H9 (cell line): ENCODE results near the gene FERMT2. TPM values are rescaled to one million over a fixed set of nuclear protein-coding genes. Genes with fewer than 3 reads are reported as not detected.

Experiments
- DNase-seq: peaks from one replicate; pipeline ENCODE4 v3.0.0-alpha.2; 2017
- H2AFZ ChIP-seq: one replicate; pipeline ENCODE4 v1.6.1; 2013; ENCODE audit warnings: mild to moderate bottlenecking, low read length, control low read depth, moderate library complexity
- H2AK5ac ChIP-seq: 2 replicates; pipeline ENCODE4 v1.6.1; 2013; ENCODE audit warnings: low read length, control low read depth, mixed read lengths; ENCODE audit not compliant: insufficient read length
- H2BK120ac ChIP-seq: one replicate; pipeline ENCODE4 v1.6.1; 2013; ENCODE audit warnings: low read depth, mild to moderate bottlenecking, low read length, control low read depth, inconsistent platforms; ENCODE audit not compliant: poor library complexity, severe bottlenecking
- H2BK12ac ChIP-seq: 2 replicates; pipeline ENCODE4 v1.6.1; 2013; ENCODE audit warnings: low read length, control low read depth, mixed read lengths, low read depth; ENCODE audit not compliant: insufficient read length
- H2BK15ac ChIP-seq: 2 replicates; pipeline ENCODE4 v1.6.1; 2013; ENCODE audit warnings: low read depth, low read length, control low read depth
- H2BK20ac ChIP-seq: one replicate; pipeline ENCODE4 v1.6.1; 2013; ENCODE audit warnings: low read depth, mild to moderate bottlenecking, low read length, control low read depth, inconsistent platforms; ENCODE audit not compliant: poor library complexity, severe bottlenecking
- H2BK5ac ChIP-seq: 2 replicates; pipeline ENCODE4 v1.6.1; 2013; ENCODE audit warnings: low read length, control low read depth, mixed read lengths; ENCODE audit not compliant: insufficient read length
- H3K14ac ChIP-seq: 2 replicates; pipeline ENCODE4 v1.6.1; 2013; ENCODE audit warnings: low read length, control low read depth; ENCODE audit not compliant: insufficient read depth
- H3K18ac ChIP-seq: 2 replicates; pipeline ENCODE4 v1.6.1; 2013; ENCODE audit warnings: low read depth, mild to moderate bottlenecking, mixed read lengths, low read length, control low read depth; ENCODE audit not compliant: insufficient read length
- H3K23ac ChIP-seq: 2 replicates; pipeline ENCODE4 v1.6.1; 2013; ENCODE audit warnings: low read length, control low read depth, mixed read lengths, low read depth; ENCODE audit not compliant: insufficient read length
- H3K23me2 ChIP-seq: 2 replicates; pipeline ENCODE4 v1.6.1; 2013; ENCODE audit warnings: low read depth, mild to moderate bottlenecking, mixed read lengths, low read length, control low read depth; ENCODE audit not compliant: insufficient read length, poor library complexity, severe bottlenecking
- H3K27ac ChIP-seq: 2 replicates; pipeline ENCODE4 v1.5.1; 2013; ENCODE audit warnings: low read length, control low read depth, mixed read lengths, low read depth; ENCODE audit not compliant: insufficient read length
- H3K27me3 ChIP-seq: 2 replicates; pipeline ENCODE4 v1.6.1; 2013; ENCODE audit warnings: low read length, control low read depth, inconsistent platforms; ENCODE audit not compliant: insufficient read depth
- H3K4ac ChIP-seq: 2 replicates; pipeline ENCODE4 v1.6.1; 2013; ENCODE audit warnings: low read depth, mild to moderate bottlenecking, control low read depth, inconsistent platforms, low read length, moderate library complexity
- H3K4me1 ChIP-seq: 2 replicates; pipeline ENCODE4 v1.6.1; 2013; ENCODE audit warnings: low read length, control low read depth, inconsistent platforms; ENCODE audit not compliant: insufficient read depth
- H3K4me2 ChIP-seq: 2 replicates; pipeline ENCODE4 v1.6.1; 2013; ENCODE audit warnings: low read length, control low read depth, mixed read lengths; ENCODE audit not compliant: insufficient read length, insufficient read depth
- H3K56ac ChIP-seq: 2 replicates; pipeline ENCODE4 v1.6.1; 2013; ENCODE audit warnings: low read depth, mild to moderate bottlenecking, mixed read lengths, low read length, control low read depth; ENCODE audit not compliant: insufficient read length
- H3K79me1 ChIP-seq: 2 replicates; pipeline ENCODE4 v1.6.1; 2013; ENCODE audit warnings: low read depth, mild to moderate bottlenecking, moderate library complexity, low read length, control low read depth, inconsistent platforms; ENCODE audit not compliant: insufficient read depth, poor library complexity, severe bottlenecking
- H3K79me2 ChIP-seq: 2 replicates; pipeline ENCODE4 v1.6.1; 2013; ENCODE audit warnings: low read length, control low read depth, inconsistent platforms; ENCODE audit not compliant: insufficient read depth
- H3K9ac ChIP-seq: 2 replicates; pipeline ENCODE4 v1.6.1; 2013; ENCODE audit warnings: low read length, control low read depth, mixed read lengths; ENCODE audit not compliant: insufficient read length; ENCODE audit errors: extremely low read depth
- H3K9me3 ChIP-seq: one replicate; pipeline ENCODE4 v1.6.1; 2013; ENCODE audit warnings: low read depth, low read length, inconsistent platforms; ENCODE audit not compliant: control insufficient read depth
- H3T11ph ChIP-seq: one replicate; pipeline ENCODE4 v1.6.1; 2013; ENCODE audit warnings: mild to moderate bottlenecking, low read length, control low read depth, inconsistent platforms
- H4K20me1 ChIP-seq: one replicate; pipeline ENCODE4 v1.6.1; 2013; ENCODE audit not compliant: control insufficient read depth, insufficient read length, insufficient read depth
- H4K5ac ChIP-seq: 2 replicates; pipeline ENCODE4 v1.6.1; 2013; ENCODE audit warnings: low read depth, mild to moderate bottlenecking, mixed read lengths, low read length, control low read depth; ENCODE audit not compliant: insufficient read length
- H4K8ac ChIP-seq: replicated peaks from 2 replicates; pipeline ENCODE4 v1.6.1; 2013; ENCODE audit warnings: low read length, control low read depth, mixed read lengths, low read depth; ENCODE audit not compliant: insufficient read length
- H4K91ac ChIP-seq: 2 replicates; pipeline ENCODE4 v1.6.1; 2013; ENCODE audit warnings: low read depth, mild to moderate bottlenecking, moderate library complexity, mixed read lengths, low read length, control low read depth; ENCODE audit not compliant: insufficient read length
- H3K27ac Mint-ChIP-seq, 3 experiments: 2 replicates in 2 of 3; 3 replicates in 1 of 3; pipeline ENCODE4 v1.8.0; 2020 to 2021; ENCODE audit warnings: mixed read lengths in 3 of 3, mild to moderate bottlenecking in 1 of 3, moderate library complexity in 1 of 3
- H3K27me3 Mint-ChIP-seq: 2 replicates; pipeline ENCODE4 v1.8.0; 2021; ENCODE audit warnings: low read depth, mild to moderate bottlenecking, moderate library complexity, mixed read lengths
- H3K36me3 Mint-ChIP-seq, 3 experiments: 2 replicates in 2 of 3; 3 replicates in 1 of 3; pipeline ENCODE4 v1.8.0; 2020 to 2021; ENCODE audit warnings: low read depth in 3 of 3, mixed read lengths in 3 of 3; ENCODE audit not compliant: insufficient read depth in 1 of 3
- H3K4me1 Mint-ChIP-seq, 2 experiments: 2 replicates each; pipeline ENCODE4 v1.8.0; 2020; ENCODE audit warnings: mixed read lengths in 2 of 2
- H3K4me3 Mint-ChIP-seq, 2 experiments: 2 replicates in 1 of 2; 3 replicates in 1 of 2; pipeline ENCODE4 v1.8.0; 2020 to 2021; ENCODE audit warnings: mild to moderate bottlenecking in 2 of 2, mixed read lengths in 2 of 2, moderate library complexity in 1 of 2
- H3K9me3 Mint-ChIP-seq, 2 experiments: 2 replicates in 1 of 2; 3 replicates in 1 of 2; pipeline ENCODE4 v1.8.0; 2020; ENCODE audit warnings: mild to moderate bottlenecking in 2 of 2, mixed read lengths in 2 of 2, moderate library complexity in 1 of 2
- CTCF ChIP-seq: fragments of 200-600 bp; sonication (generic); conservative IDR thresholded peaks from 3 replicates; pipeline ENCODE4 v1.8.0; 2021; ENCODE audit warnings: antibody characterized with exemption, mild to moderate bottlenecking
- WGBS: extraction: QIAGEN DNeasy Blood & Tissue Kit; methylation state at CpG from one replicate; pipeline ENCODE4 v1.1.7; 2013; ENCODE audit warnings: missing lambda C conversion rate, low lambda C conversion rate, mixed read lengths; ENCODE audit not compliant: insufficient read length; ENCODE audit errors: extremely low coverage; 5-methylcytosine and 5-hydroxymethylcytosine counted together
- total RNA-seq: library from RNA; stranded (reverse); gene quantifications from 2 replicates; pipeline ENCODE4 v1.2.1, GENCODE V29; 2021

FERMT2 gene
- total RNA-seq, 1 experiment from 2014 or later, result 128 TPM

- H2AFZ ChIP-seq, result no peak overlapping the region
- no peak overlapping the region for H3K18ac ChIP-seq
- no peaks in the 10 kb centered on the region for H3K23me2 ChIP-seq
- H3K56ac ChIP-seq, result no peak overlapping the region
- no peaks in the 10 kb centered on the region for H4K20me1 ChIP-seq
- Mint-ChIP-seq H3K4me3 (no peak overlapping the region), H3K9me3 (no peaks in the 10 kb centered on the region), H3K27ac (no peak overlapping the region), H3K27me3 (no peaks in the 10 kb centered on the region), H3K4me1 (no peaks in the 10 kb centered on the region), H3K36me3 (no peaks in the 10 kb centered on the region)
- no peak for DNase-seq
- no peaks in the 10 kb centered on the region for H3K79me1 ChIP-seq
- no peaks in the 10 kb centered on the region for H3K9me3 ChIP-seq
- no peak overlapping the region for H2BK12ac ChIP-seq
- H2BK120ac ChIP-seq, result no peak overlapping the region
- no peak overlapping the region for H4K8ac ChIP-seq
- no peak overlapping the region for H3K4ac ChIP-seq
- H3K23ac ChIP-seq, result no peak overlapping the region
- no peaks in the 10 kb centered on the region for H3K4me1 ChIP-seq
- H2BK20ac ChIP-seq, result no peak overlapping the region
- H3K4me2 ChIP-seq, result no peak overlapping the region
- no peaks in the 10 kb centered on the region for H3K79me2 ChIP-seq
- H3K27ac ChIP-seq, result no peak overlapping the region
- H3T11ph ChIP-seq, result no peak overlapping the region
- no peak overlapping the region for H2BK5ac ChIP-seq
- no peak overlapping the region for H3K9ac ChIP-seq
- H4K5ac ChIP-seq, result no peak overlapping the region
- H3K14ac ChIP-seq, result no peak overlapping the region
- H2BK15ac ChIP-seq, result no peak overlapping the region
- H2AK5ac ChIP-seq, result no peak overlapping the region
- WGBS, result no CpG with 5 or more reads among the region's 3 CpGs
- no peak for TF ChIP-seq CTCF
- H4K91ac ChIP-seq, result no peak overlapping the region
- H3K27me3 ChIP-seq, result no peaks in the 10 kb centered on the region
These were observed 26.9 kb upstream of the FERMT2 start for GRCh38 chr14:52977798-52978197.
